RWPE2 (cell line): Measurements from ENCODE around the gene SLC43A2.

Experiments
- ATAC-seq: fragments of 200-7000 bp; cut with Tn5 transposase; 3 replicates; pipeline ENCODE4 v1.9.1; 2021; ENCODE audit warnings: low read depth
- DNase-seq: peaks from one replicate; pipeline ENCODE4 v3.0.0-alpha.2; 2020; ENCODE audit warnings: low spot score
- H3K27ac ChIP-seq: fragments of 450-650 bp; 2 replicates; pipeline ENCODE4 v1.5.1; 2017; ENCODE audit warnings: mild to moderate bottlenecking; ENCODE audit not compliant: poor library complexity, severe bottlenecking
- H3K27me3 ChIP-seq: fragments of 250-450 bp; sonication (Bioruptor Pico); 2 replicates; pipeline ENCODE4 v1.5.1; 2021; ENCODE audit warnings: mild to moderate bottlenecking, moderate library complexity; ENCODE audit not compliant: insufficient read depth, poor library complexity, severe bottlenecking
- H3K36me3 ChIP-seq: fragments of 250-450 bp; sonication (Bioruptor Pico); 2 replicates; pipeline ENCODE4 v1.5.1; 2020; ENCODE audit warnings: low read depth, mild to moderate bottlenecking, moderate library complexity
- H3K4me1 ChIP-seq: fragments of 250-450 bp; sonication (Bioruptor Pico); 2 replicates; pipeline ENCODE4 v1.5.1; 2021; ENCODE audit warnings: mild to moderate bottlenecking, moderate library complexity; ENCODE audit not compliant: insufficient read depth, poor library complexity, severe bottlenecking
- H3K4me3 ChIP-seq: fragments of 250-450 bp; sonication (Bioruptor Pico); 2 replicates; pipeline ENCODE4 v1.5.1; 2021; ENCODE audit warnings: mild to moderate bottlenecking, moderate library complexity; ENCODE audit not compliant: severe bottlenecking
- H3K9me3 ChIP-seq: fragments of 250-450 bp; sonication (Bioruptor Pico); 2 replicates; pipeline ENCODE4 v1.5.1; 2021; ENCODE audit warnings: mild to moderate bottlenecking, moderate library complexity; ENCODE audit not compliant: severe bottlenecking
- TF ChIP-seq, protein P1 (sequence below): fragments of 450-650 bp; IDR thresholded peaks from one replicate; pipeline ENCODE4 v1.5.1; 2017; ENCODE audit warnings: mild to moderate bottlenecking, moderate library complexity; ENCODE audit not compliant: poor library complexity, severe bottlenecking

SLC43A2 gene

DNA sequence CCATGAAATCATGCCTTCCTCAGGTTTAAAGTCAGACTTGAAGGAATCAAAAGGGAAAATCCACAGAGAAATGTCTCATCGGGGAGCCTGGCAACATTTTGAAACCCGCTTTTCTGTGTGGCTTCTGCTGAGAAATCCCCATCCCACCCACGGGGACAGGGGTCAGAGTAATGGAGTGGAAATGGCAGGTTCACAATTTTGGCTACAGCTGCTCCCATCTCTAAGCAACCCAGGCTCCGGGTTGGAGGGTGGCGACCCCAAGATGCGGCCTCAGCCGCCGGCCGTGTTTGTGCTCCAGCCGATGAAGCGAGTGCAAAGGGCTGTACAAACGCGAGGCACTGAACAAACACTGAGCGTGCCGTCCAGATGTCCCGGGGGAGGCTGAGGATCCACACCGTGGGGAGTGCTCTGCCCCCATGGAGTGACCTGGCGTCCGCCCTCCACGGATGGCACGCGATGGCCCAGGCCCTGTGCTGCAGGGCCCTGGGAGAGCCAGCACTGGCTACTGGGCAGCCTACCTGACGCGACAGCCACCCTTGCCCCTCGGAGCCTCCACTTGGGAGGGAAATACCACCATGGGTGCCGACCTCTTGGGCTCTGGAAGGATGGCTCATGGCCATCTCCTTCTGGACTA is 22.2 kb downstream of the SLC43A2 start:
- Histone ChIP-seq H3K4me3 (no peak overlapping the region), H3K9me3 (no peaks in the 10 kb centered on the region), H3K4me1 (no peaks in the 10 kb centered on the region), H3K27ac (no peak overlapping the region), H3K27me3 (no peaks in the 10 kb centered on the region), H3K36me3 (peaks cover 8% of the 10 kb centered on the region)
- no peak for DNase-seq
- TF ChIP-seq, protein P1, sequence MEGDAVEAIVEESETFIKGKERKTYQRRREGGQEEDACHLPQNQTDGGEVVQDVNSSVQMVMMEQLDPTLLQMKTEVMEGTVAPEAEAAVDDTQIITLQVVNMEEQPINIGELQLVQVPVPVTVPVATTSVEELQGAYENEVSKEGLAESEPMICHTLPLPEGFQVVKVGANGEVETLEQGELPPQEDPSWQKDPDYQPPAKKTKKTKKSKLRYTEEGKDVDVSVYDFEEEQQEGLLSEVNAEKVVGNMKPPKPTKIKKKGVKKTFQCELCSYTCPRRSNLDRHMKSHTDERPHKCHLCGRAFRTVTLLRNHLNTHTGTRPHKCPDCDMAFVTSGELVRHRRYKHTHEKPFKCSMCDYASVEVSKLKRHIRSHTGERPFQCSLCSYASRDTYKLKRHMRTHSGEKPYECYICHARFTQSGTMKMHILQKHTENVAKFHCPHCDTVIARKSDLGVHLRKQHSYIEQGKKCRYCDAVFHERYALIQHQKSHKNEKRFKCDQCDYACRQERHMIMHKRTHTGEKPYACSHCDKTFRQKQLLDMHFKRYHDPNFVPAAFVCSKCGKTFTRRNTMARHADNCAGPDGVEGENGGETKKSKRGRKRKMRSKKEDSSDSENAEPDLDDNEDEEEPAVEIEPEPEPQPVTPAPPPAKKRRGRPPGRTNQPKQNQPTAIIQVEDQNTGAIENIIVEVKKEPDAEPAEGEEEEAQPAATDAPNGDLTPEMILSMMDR = no peak
- ATAC-seq = no peak

DNA sequence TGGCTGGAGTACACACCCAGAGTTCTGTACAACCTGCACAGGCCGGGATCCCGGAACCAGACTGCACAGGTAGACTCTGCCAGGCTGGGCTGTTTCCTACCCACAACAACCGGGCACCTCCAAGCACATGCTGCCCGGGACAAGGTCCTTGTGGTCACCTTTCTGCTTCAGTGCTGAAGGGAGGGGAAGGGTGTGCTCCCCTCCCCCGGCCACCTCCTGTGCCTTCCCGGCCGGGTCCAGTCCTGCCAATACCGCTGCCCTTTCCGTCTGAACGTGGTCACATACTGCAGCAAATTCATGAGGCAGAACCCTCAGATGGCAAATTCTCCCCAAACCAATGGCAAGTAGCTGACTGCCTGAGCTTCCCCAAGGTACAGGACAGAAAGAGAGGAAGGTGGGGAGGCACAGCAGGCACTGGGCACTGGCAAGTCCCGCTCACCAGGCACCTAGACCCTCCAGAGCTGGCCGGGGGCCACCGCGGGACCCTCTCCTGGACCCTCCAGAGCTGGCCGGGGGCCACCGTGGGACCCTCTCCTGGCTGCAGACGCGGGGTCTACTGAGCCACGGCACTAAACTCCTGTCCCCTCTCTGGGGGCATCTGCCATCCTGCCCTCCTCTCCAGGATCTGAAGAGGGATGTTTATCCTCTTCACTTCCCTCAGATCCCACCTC is 22.8 kb downstream of the SLC43A2 start:
- Histone ChIP-seq H3K4me1 (no peaks in the 10 kb centered on the region), H3K27me3 (no peaks in the 10 kb centered on the region), H3K4me3 (no peak overlapping the region), H3K27ac (no peak overlapping the region), H3K9me3 (no peaks in the 10 kb centered on the region), H3K36me3 (peaks cover 8% of the 10 kb centered on the region)
- no peak for DNase-seq
- no peak for ATAC-seq
- TF ChIP-seq, protein P1 = no peak

DNA sequence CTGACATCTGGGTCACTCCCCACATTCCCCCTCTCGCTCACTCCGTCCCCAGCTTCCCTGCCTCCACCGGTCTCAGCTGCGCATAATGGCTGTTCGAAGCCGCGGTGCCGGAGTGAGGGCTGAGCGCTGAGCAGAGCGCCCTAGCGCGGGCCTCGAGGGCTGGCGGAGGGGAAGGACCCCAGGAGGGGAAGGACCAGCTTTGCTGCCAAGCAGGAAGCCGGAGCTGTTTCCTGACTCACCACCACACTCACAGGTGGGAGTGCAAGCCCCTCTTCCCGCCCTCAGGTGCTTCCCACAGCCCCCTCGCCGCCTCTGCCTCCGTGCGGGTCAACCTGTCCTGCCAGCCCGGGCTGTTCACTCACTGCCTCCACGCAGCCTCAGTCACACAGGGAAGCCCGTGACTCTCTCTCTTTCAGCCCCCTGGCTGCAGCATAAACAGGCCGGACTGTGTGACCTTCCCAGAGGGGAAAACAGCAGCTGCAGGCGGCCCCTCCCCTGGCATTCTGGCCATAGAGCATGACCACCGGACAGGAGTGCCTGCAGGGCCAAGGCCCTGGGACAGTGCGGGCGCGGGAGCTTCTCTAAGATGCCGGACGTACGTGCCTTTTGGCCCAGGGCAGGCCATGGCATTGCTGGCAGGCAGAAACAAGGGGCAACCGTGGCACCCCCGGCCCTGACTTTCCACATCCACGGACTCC is 23.7 kb downstream of the SLC43A2 start:
- TF ChIP-seq, protein P1 = no peak
- Histone ChIP-seq H3K27ac (no peak overlapping the region), H3K4me1 (no peaks in the 10 kb centered on the region), H3K4me3 (no peak overlapping the region), H3K27me3 (no peaks in the 10 kb centered on the region), H3K36me3 (peaks cover 8% of the 10 kb centered on the region), H3K9me3 (no peaks in the 10 kb centered on the region)
- ATAC-seq (no peak), DNase-seq (no peak)

DNA sequence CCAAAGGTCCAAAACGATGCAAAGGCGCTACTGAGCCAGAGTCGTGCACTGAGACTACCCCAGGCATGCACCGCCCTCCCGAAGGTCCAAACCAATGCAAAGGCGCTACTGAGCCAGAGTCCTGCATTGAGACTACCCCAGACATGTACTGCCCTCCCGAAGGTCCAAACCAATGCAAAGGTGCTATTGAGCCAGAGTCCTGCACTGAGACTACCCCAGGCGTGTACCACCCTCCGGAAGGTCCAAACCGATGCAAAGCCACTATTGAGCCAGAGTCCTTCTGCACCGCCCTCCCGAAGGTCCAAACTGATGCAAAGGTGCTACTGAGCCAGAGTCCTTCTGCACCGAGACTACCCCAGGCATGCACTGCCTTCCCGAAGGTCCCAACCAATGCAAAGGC is 27.1 kb downstream of the SLC43A2 start:
- TF ChIP-seq, protein P1 = no peak
- ATAC-seq (no peak), DNase-seq (no peak)
- Histone ChIP-seq H3K27me3 (no peaks in the 10 kb centered on the region), H3K9me3 (no peaks in the 10 kb centered on the region), H3K4me3 (no peak overlapping the region), H3K36me3 (no peaks in the 10 kb centered on the region; the same call in 1 of the 2 replicates), H3K4me1 (peaks cover 4% of the 10 kb centered on the region), H3K27ac (no peak overlapping the region)
